ENCODE measurements around the gene RAB9A.
"Not testable (repeated sequence)": the region's sequence is repeated elsewhere in the genome, so short reads cannot be mapped to it uniquely, and the experiment has no call there.

Gene RAB9A

DNA sequence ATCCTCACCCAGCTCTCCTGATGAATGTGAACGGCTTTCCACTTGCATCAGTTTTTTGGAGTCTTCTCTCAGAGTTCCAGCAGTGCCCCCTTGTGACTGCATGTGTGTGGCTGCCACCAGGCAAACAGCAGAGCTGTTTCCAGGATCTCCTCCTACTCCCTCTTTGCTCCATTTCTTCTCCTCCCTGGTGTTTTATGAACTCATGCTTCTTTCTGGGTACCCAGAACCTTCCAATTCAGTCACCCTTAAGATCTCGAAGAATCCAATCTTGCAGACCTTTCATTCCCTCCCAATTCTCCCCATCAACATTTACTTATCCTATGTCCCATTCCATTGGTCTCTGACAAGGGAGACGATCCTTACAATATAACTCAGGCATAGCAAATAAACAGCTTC is 42.8 kb upstream of the RAB9A start:
- peak; percentile 96 for ATAC-seq

DNA sequence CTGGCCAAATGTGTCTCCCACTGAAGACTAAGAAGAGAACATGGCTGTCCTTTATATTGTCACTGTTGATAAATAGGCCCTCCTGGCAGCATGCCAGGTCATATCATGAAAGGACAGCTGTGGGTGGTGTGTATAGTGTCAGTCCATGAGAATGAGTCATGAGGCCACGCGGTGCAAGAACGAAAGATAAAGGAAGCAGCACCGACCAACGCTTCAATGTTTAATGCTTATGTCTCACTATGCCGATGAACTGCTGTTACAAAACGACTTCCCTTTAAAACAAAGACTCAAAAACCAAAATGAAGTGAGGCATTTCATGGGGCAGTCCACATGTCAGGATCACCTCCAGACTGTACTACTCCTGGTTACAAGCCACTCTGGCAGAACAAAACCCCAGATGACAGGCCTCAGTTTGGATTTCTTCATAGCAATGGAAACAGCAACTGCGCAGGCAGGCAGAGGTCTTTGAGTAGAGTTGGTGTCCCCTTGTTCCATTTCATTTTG is 41.2 kb upstream of the RAB9A start:
- ATAC-seq, result no peak
- TF ChIP-seq ZFP30 (CRISPR knock-in tag; IDR thresholded peaks at IDR 0.05) (no peak), ZNF70 (CRISPR knock-in tag; IDR thresholded peaks at IDR 0.05) (peak; percentile 61; the same call in 1 of the 2 replicates)

More for the DNA sequence above, 42.8 kb upstream of the RAB9A start:
- TF ChIP-seq TCF4 (CRISPR knock-in tag; IDR thresholded peaks at IDR 0.05; ENCODE audit: borderline replicate concordance) (no peak), ESRRG (CRISPR knock-in tag; IDR thresholded peaks at IDR 0.05) (no peak), ZNF70 (CRISPR knock-in tag; IDR thresholded peaks at IDR 0.05) (no peak), ZNF565 (CRISPR knock-in tag; conservative IDR thresholded peaks at IDR 0.05; ENCODE audit: low read depth) (no peak), ZFP30 (CRISPR knock-in tag; IDR thresholded peaks at IDR 0.05) (no peak), RARB (CRISPR knock-in tag; IDR thresholded peaks at IDR 0.05) (no peak), BACH2 (CRISPR knock-in tag; IDR thresholded peaks at IDR 0.05; ENCODE audit: borderline replicate concordance) (no peak), ZFP3 (CRISPR knock-in tag; IDR thresholded peaks at IDR 0.05) (no peak), TOX (CRISPR knock-in tag; IDR thresholded peaks at IDR 0.05; ENCODE audit: borderline replicate concordance) (no peak), OSR1 (CRISPR knock-in tag; IDR thresholded peaks at IDR 0.05) (no peak), ZC3H10 (CRISPR knock-in tag; IDR thresholded peaks at IDR 0.05) (no peak), SNAI2 (CRISPR knock-in tag; IDR thresholded peaks at IDR 0.05) (no peak), ZNF8 (CRISPR knock-in tag; IDR thresholded peaks at IDR 0.05) (no peak), ARNTL (CRISPR knock-in tag; IDR thresholded peaks at IDR 0.05; ENCODE audit: borderline replicate concordance, low read depth) (no peak), ISL1 (CRISPR knock-in tag; IDR thresholded peaks at IDR 0.05) (no peak), GLIS3 (CRISPR knock-in tag; IDR thresholded peaks at IDR 0.05) (no peak), CSDC2 (CRISPR knock-in tag; IDR thresholded peaks at IDR 0.05) (no peak)
- TF ChIP-seq, protein P1, sequence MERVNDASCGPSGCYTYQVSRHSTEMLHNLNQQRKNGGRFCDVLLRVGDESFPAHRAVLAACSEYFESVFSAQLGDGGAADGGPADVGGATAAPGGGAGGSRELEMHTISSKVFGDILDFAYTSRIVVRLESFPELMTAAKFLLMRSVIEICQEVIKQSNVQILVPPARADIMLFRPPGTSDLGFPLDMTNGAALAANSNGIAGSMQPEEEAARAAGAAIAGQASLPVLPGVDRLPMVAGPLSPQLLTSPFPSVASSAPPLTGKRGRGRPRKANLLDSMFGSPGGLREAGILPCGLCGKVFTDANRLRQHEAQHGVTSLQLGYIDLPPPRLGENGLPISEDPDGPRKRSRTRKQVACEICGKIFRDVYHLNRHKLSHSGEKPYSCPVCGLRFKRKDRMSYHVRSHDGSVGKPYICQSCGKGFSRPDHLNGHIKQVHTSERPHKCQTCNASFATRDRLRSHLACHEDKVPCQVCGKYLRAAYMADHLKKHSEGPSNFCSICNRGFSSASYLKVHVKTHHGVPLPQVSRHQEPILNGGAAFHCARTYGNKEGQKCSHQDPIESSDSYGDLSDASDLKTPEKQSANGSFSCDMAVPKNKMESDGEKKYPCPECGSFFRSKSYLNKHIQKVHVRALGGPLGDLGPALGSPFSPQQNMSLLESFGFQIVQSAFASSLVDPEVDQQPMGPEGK (CRISPR knock-in tag; IDR thresholded peaks at IDR 0.05; ENCODE audit: borderline replicate concordance), result no peak
- TF ChIP-seq, protein P2, sequence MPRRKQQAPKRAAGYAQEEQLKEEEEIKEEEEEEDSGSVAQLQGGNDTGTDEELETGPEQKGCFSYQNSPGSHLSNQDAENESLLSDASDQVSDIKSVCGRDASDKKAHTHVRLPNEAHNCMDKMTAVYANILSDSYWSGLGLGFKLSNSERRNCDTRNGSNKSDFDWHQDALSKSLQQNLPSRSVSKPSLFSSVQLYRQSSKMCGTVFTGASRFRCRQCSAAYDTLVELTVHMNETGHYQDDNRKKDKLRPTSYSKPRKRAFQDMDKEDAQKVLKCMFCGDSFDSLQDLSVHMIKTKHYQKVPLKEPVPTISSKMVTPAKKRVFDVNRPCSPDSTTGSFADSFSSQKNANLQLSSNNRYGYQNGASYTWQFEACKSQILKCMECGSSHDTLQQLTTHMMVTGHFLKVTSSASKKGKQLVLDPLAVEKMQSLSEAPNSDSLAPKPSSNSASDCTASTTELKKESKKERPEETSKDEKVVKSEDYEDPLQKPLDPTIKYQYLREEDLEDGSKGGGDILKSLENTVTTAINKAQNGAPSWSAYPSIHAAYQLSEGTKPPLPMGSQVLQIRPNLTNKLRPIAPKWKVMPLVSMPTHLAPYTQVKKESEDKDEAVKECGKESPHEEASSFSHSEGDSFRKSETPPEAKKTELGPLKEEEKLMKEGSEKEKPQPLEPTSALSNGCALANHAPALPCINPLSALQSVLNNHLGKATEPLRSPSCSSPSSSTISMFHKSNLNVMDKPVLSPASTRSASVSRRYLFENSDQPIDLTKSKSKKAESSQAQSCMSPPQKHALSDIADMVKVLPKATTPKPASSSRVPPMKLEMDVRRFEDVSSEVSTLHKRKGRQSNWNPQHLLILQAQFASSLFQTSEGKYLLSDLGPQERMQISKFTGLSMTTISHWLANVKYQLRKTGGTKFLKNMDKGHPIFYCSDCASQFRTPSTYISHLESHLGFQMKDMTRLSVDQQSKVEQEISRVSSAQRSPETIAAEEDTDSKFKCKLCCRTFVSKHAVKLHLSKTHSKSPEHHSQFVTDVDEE (CRISPR knock-in tag; IDR thresholded peaks at IDR 0.05), result no peak
- TF ChIP-seq, protein P3, sequence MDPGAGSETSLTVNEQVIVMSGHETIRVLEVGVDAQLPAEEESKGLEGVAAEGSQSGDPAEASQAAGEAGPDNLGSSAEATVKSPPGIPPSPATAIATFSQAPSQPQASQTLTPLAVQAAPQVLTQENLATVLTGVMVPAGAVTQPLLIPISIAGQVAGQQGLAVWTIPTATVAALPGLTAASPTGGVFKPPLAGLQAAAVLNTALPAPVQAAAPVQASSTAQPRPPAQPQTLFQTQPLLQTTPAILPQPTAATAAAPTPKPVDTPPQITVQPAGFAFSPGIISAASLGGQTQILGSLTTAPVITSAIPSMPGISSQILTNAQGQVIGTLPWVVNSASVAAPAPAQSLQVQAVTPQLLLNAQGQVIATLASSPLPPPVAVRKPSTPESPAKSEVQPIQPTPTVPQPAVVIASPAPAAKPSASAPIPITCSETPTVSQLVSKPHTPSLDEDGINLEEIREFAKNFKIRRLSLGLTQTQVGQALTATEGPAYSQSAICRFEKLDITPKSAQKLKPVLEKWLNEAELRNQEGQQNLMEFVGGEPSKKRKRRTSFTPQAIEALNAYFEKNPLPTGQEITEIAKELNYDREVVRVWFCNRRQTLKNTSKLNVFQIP (CRISPR knock-in tag; IDR thresholded peaks at IDR 0.05; ENCODE audit: borderline replicate concordance, low read depth), result no peak

DNA sequence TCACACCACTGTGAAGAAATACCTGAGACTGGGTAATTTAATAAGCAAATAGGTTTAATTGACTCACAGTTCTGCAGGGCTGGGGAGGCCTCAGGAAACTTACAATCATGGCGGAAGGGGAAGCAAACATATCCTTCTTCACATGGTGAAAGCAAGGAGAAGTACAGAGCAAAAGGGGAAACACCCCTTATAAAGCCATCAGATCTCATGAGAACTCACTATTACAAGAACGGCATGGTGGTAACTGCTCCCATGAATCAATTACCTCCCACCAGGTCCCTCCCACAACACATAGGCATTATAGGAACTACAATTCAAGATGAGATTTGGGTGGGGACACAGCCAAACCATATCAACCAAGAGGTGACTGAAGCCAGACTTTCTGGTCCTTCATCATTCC is 40.6 kb upstream of the RAB9A start:
- ATAC-seq, result not testable (repeated sequence)

DNA sequence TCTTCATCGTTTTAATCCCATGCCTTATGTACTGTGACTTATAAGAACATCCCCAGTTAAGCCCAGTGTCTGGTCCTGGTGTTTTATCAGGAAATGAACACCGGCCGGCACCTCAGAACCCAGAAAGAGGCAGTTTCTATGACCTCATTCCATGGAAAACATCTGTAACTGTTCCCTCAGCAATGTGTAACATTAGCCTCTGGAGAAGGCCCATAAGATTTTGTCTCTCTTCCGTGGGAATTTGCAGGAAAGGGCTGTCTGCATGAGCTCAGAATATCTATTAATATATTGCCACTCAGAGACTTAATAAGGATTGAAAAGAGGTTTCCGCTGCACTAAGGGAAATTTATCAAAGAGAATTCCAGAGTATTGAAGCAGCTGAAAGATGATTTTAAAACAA is 39.1 kb upstream of the RAB9A start:
- no peak for ATAC-seq
- TF ChIP-seq, protein P4, sequence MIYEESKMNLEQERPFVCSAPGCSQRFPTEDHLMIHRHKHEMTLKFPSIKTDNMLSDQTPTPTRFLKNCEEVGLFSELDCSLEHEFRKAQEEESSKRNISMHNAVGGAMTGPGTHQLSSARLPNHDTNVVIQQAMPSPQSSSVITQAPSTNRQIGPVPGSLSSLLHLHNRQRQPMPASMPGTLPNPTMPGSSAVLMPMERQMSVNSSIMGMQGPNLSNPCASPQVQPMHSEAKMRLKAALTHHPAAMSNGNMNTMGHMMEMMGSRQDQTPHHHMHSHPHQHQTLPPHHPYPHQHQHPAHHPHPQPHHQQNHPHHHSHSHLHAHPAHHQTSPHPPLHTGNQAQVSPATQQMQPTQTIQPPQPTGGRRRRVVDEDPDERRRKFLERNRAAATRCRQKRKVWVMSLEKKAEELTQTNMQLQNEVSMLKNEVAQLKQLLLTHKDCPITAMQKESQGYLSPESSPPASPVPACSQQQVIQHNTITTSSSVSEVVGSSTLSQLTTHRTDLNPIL (CRISPR knock-in tag; IDR thresholded peaks at IDR 0.05; ENCODE audit: low read depth), result no peak
- TF ChIP-seq CSDC2 (CRISPR knock-in tag; IDR thresholded peaks at IDR 0.05), result no peak
- TF ChIP-seq ISL1 (CRISPR knock-in tag; IDR thresholded peaks at IDR 0.05), result no peak
- no peak for TF ChIP-seq TCF4 (CRISPR knock-in tag; IDR thresholded peaks at IDR 0.05; ENCODE audit: borderline replicate concordance)
- TF ChIP-seq ZFP30 (CRISPR knock-in tag; IDR thresholded peaks at IDR 0.05), result no peak
- no peak for TF ChIP-seq TOX (CRISPR knock-in tag; IDR thresholded peaks at IDR 0.05; ENCODE audit: borderline replicate concordance)
- TF ChIP-seq ESRRG (CRISPR knock-in tag; IDR thresholded peaks at IDR 0.05), result no peak
- TF ChIP-seq PPARA (CRISPR knock-in tag; IDR thresholded peaks at IDR 0.05; ENCODE audit: borderline replicate concordance), result no peak
- no peak for TF ChIP-seq SNAI2 (CRISPR knock-in tag; IDR thresholded peaks at IDR 0.05)
- no peak for TF ChIP-seq ZNF70 (CRISPR knock-in tag; IDR thresholded peaks at IDR 0.05)
- TF ChIP-seq ZNF8 (CRISPR knock-in tag; IDR thresholded peaks at IDR 0.05), result no peak
- no peak for TF ChIP-seq OSR1 (CRISPR knock-in tag; IDR thresholded peaks at IDR 0.05)
- TF ChIP-seq ZNF565 (CRISPR knock-in tag; conservative IDR thresholded peaks at IDR 0.05; ENCODE audit: low read depth), result no peak
- no peak for TF ChIP-seq ZC3H10 (CRISPR knock-in tag; IDR thresholded peaks at IDR 0.05)
- TF ChIP-seq, protein P2 (CRISPR knock-in tag; IDR thresholded peaks at IDR 0.05), result no peak
- TF ChIP-seq BACH2 (CRISPR knock-in tag; IDR thresholded peaks at IDR 0.05; ENCODE audit: borderline replicate concordance), result no peak
- no peak for TF ChIP-seq GLIS3 (CRISPR knock-in tag; IDR thresholded peaks at IDR 0.05)
- TF ChIP-seq, protein P1 (CRISPR knock-in tag; IDR thresholded peaks at IDR 0.05; ENCODE audit: borderline replicate concordance), result no peak

Measured in SK-N-SH treated with all-trans-retinoic acid at 6 μM for 48 hours (cell line).